ENCODE data around the gene NAA25. TPM values are rescaled to one million over a fixed set of nuclear protein-coding genes. Genes with fewer than 3 reads are reported as not detected.
"Not testable (repeated sequence)": the region's sequence is repeated elsewhere in the genome, so short reads cannot be mapped to it uniquely, and the experiment has no call there.

Gene NAA25
- total and polyA plus RNA-seq, 12 donors = 7.2 to 32.6 (median 21.2) TPM

DNA sequence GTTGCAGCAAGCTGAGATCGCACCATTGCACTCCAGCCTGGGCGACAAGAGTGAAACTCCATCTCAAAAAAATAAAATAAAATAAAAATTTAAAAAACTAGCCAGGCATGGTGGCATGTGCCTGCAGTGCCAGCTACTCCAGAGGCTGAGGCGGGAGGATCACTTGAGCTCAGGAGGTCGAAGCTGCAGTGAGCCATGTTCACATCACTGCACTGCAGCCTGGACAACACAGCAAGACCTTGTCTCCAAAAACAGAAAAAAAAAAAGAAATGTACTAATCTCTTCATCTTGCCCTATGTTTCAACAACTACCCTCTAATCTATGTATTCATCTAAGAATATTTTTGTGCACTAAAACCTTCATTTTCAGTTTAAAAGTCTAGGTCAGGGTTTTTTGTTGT is 6.5 kb downstream of the NAA25 start:
- Histone ChIP-seq H3K4me3 (no peak overlapping the region), H3K27me3 (no peaks in the 10 kb centered on the region), H3K36me3 (replicated peaks in 1 of 2) (peaks cover 0 to 15% of the 10 kb centered on the region in 2 donors), H3K9me3 (replicated peaks in 1 of 3) (no peaks in the 10 kb centered on the region), H3K4me1 (replicated peaks in 1 of 2) (peaks cover 8 to 29% of the 10 kb centered on the region in 2 donors), H3K27ac (no peak overlapping the region)
- 96 to 99% (median 98%) methylated on average over 4 of the region's 4 CpGs for whole genome bisulfite sequencing, 4 donors
- intact Hi-C loops (cut with DNase I) = no loop called here
- TF ChIP-seq, protein P1, sequence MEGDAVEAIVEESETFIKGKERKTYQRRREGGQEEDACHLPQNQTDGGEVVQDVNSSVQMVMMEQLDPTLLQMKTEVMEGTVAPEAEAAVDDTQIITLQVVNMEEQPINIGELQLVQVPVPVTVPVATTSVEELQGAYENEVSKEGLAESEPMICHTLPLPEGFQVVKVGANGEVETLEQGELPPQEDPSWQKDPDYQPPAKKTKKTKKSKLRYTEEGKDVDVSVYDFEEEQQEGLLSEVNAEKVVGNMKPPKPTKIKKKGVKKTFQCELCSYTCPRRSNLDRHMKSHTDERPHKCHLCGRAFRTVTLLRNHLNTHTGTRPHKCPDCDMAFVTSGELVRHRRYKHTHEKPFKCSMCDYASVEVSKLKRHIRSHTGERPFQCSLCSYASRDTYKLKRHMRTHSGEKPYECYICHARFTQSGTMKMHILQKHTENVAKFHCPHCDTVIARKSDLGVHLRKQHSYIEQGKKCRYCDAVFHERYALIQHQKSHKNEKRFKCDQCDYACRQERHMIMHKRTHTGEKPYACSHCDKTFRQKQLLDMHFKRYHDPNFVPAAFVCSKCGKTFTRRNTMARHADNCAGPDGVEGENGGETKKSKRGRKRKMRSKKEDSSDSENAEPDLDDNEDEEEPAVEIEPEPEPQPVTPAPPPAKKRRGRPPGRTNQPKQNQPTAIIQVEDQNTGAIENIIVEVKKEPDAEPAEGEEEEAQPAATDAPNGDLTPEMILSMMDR (IDR thresholded peaks at IDR 0.05) = no peak
- no peak for TF ChIP-seq POLR2A (IDR thresholded peaks at IDR 0.05)
- no peak for DNase-seq

DNA sequence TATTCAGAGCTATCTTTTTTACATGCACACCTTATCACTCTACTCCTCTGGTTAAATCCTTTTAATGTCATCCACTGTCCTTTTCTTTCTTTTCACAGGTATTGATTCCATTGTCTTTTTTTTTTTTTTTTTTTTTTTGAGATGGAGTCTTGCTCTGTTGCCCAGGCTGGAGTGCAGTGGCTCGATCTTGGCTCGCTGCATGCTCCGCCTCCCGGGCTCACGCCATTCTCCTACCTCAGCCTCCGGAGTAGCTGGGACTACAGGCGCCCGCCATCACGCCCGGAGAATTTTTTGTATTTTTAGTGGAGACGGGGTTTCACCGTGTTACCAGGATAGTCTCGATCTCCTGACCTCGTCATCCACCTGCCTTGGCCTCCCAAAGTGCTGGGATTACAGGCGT is 8.1 kb downstream of the NAA25 start:
- H3K27me3 ChIP-seq; intact Hi-C loops (cut with DNase I); H3K27ac ChIP-seq; H3K9me3 ChIP-seq (replicated peaks in 1 of 3); H3K4me3 ChIP-seq: not testable (repeated sequence)
- DNase-seq = peak in 1 of 7 donors; percentile 3
- H3K36me3 ChIP-seq (replicated peaks in 1 of 2) = peaks cover 0 to 15% of the 10 kb centered on the region in 2 donors
- peaks cover 0 to 31% of the 10 kb centered on the region in 2 donors for H3K4me1 ChIP-seq (replicated peaks in 1 of 2)
- WGBS, 4 donors = 97 to 98% (median 98%) methylated on average over 15 of the region's 15 CpGs

DNA sequence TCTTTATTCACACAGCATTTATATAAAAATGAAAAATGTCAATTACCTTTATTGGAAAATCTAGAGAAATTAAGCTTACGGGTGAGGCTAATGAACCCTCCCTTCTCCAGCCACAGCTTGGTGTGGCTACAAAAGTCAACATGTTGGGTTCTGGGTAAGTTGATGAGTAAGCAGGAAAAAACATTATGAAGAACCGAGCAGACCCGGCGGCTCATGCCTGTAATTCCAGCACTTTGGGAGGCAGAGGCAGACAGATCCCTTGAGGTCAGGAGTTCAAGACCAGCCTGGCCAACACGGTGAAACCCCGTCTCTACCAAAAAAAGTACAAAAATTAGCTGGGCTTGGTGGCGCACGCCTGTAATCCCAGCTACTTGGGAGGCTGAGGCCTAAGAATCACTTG is 10.9 kb downstream of the NAA25 start:
- no peak overlapping the region for H3K27ac ChIP-seq
- H3K9me3 ChIP-seq (replicated peaks in 1 of 3) = no peaks in the 10 kb centered on the region
- H3K4me3 ChIP-seq = no peak overlapping the region
- H3K36me3 ChIP-seq (replicated peaks in 1 of 2) = peaks cover 0 to 20% of the 10 kb centered on the region in 2 donors
- no peaks in the 10 kb centered on the region for H3K27me3 ChIP-seq
- intact Hi-C loops (cut with DNase I) = no loop called here
- peaks cover 0 to 19% of the 10 kb centered on the region in 2 donors for H3K4me1 ChIP-seq (replicated peaks in 1 of 2)
- WGBS, 4 donors = 92 to 98% (median 95%) methylated on average over 7 to 8 of the region's 8 CpGs
- peak in 1 of 7 donors; percentile 8 for DNase-seq
- no peak for TF ChIP-seq POLR2A (IDR thresholded peaks at IDR 0.05)
- TF ChIP-seq, protein P1 (IDR thresholded peaks at IDR 0.05) = no peak

DNA sequence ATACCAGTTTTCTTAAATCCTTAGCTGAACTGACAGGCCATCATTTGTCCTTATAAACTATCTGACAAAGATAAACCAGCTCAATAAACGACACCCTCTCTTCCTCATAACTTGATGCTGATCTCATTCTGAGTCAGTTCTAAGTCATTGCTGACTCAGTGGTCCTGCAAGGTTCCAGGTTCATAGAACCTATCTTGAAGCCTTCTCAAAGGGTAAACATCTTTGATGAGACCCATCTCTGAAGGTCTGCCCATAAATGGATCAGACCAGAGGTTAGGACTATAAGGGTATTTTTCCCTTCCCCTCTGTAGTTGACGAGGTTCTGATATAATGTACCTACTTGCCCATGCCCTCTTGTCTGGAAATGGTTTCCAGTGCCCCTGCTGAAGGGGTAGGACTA is 11.9 kb downstream of the NAA25 start:
- WGBS, 4 donors = 43 to 56% (median 50%) methylated on average over 2 of the region's 2 CpGs
- H3K36me3 ChIP-seq (replicated peaks in 1 of 2) = peaks cover 0 to 29% of the 10 kb centered on the region in 2 donors

DNA sequence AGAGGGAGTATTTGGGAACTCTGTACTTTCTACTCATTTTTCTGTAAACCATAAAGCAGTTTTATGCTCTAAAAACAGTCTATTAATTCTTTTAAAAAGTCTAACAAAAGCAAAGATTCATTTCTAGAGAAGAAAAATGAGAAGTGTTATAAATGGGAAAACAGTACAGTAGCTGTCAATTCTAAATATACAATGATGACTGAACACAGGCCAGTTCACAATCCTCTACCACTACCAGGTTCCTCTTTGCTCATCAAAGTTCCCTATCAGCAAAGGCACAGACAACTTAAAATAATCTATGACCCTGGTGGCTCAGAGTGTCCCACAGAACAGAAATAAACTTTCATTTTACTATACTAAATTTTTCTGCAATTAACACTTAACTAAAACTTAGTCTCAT is 12.5 kb downstream of the NAA25 start:
- DNase-seq = peak in 1 of 7 donors; percentile 6
- Histone ChIP-seq H3K9me3 (replicated peaks in 1 of 3) (no peaks in the 10 kb centered on the region), H3K27ac (peak overlapping the region in 2 of 5 donors; percentile 11 to 52), H3K4me3 (no peak overlapping the region), H3K27me3 (no peaks in the 10 kb centered on the region), H3K4me1 (replicated peaks in 1 of 2) (peaks cover 0 to 19% of the 10 kb centered on the region in 2 donors), H3K36me3 (replicated peaks in 1 of 2) (peaks cover 0 to 30% of the 10 kb centered on the region in 2 donors)
- TF ChIP-seq, protein P1 (IDR thresholded peaks at IDR 0.05) = no peak
- TF ChIP-seq POLR2A (IDR thresholded peaks at IDR 0.05) = no peak
- intact Hi-C loops (cut with DNase I) = no loop called here

More for the DNA sequence above, 11.9 kb downstream of the NAA25 start:
- H3K9me3 ChIP-seq (replicated peaks in 1 of 3) = no peaks in the 10 kb centered on the region
- peak in 1 of 7 donors; percentile 5 for DNase-seq
- H3K4me1 ChIP-seq (replicated peaks in 1 of 2) = peaks cover 0 to 19% of the 10 kb centered on the region in 2 donors
- intact Hi-C loops (cut with DNase I) = no loop called here
- TF ChIP-seq, protein P1 (IDR thresholded peaks at IDR 0.05) = no peak
- TF ChIP-seq POLR2A (IDR thresholded peaks at IDR 0.05) = no peak
- no peak overlapping the region for H3K4me3 ChIP-seq
- H3K27ac ChIP-seq = peak overlapping the region in 2 of 5 donors; percentile 11 to 52
- no peaks in the 10 kb centered on the region for H3K27me3 ChIP-seq
